ENCODE results near the gene PLEKHH1. TPM values are rescaled to one million over a fixed set of nuclear protein-coding genes. Genes with fewer than 3 reads are reported as not detected.

The PLEKHH1 gene
- total RNA-seq, 1 donor from 2014 or later: 10.1 TPM

GRCh38 chr14:67513631-67514108 is 19.4 kb upstream of the PLEKHH1 start:
- Mint-ChIP-seq H3K27me3 (ENCODE audit: insufficient read depth, low read depth) (peaks cover 37% of the 10 kb centered on the region), H3K36me3 (no peaks in the 10 kb centered on the region), H3K4me3 (peak overlapping the region; percentile 71), H3K9me3 (no peaks in the 10 kb centered on the region), H3K27ac (no peak overlapping the region), H3K4me1 (peaks cover 15% of the 10 kb centered on the region)
- no peak for TF ChIP-seq EZH2 (IDR thresholded peaks at IDR 0.05)
- TF ChIP-seq, protein P1, sequence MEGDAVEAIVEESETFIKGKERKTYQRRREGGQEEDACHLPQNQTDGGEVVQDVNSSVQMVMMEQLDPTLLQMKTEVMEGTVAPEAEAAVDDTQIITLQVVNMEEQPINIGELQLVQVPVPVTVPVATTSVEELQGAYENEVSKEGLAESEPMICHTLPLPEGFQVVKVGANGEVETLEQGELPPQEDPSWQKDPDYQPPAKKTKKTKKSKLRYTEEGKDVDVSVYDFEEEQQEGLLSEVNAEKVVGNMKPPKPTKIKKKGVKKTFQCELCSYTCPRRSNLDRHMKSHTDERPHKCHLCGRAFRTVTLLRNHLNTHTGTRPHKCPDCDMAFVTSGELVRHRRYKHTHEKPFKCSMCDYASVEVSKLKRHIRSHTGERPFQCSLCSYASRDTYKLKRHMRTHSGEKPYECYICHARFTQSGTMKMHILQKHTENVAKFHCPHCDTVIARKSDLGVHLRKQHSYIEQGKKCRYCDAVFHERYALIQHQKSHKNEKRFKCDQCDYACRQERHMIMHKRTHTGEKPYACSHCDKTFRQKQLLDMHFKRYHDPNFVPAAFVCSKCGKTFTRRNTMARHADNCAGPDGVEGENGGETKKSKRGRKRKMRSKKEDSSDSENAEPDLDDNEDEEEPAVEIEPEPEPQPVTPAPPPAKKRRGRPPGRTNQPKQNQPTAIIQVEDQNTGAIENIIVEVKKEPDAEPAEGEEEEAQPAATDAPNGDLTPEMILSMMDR (IDR thresholded peaks at IDR 0.05): no peak
- TF ChIP-seq EZH2phosphoT487 (IDR thresholded peaks at IDR 0.05): no peak
- Histone ChIP-seq H3K9me3 (ENCODE audit: low read depth) (no peaks in the 10 kb centered on the region), H4K20me1 (ENCODE audit: low read depth) (no peaks in the 10 kb centered on the region), H3K9ac (no peak overlapping the region), H3K4me2 (no peak overlapping the region), H3K4me1 (no peaks in the 10 kb centered on the region), H3K27me3 (peaks cover 78% of the 10 kb centered on the region), H3K27ac (no peak overlapping the region), H3K79me2 (ENCODE audit: low read depth) (no peaks in the 10 kb centered on the region), H3K36me3 (no peaks in the 10 kb centered on the region), H3K4me3 (no peak overlapping the region), H3F3A (ENCODE audit: low read depth) (peaks cover 22% of the 10 kb centered on the region), H2AFZ (replicated peaks) (no peak overlapping the region)
- no peak for DNase-seq (ENCODE audit: low spot score)

DNA sequence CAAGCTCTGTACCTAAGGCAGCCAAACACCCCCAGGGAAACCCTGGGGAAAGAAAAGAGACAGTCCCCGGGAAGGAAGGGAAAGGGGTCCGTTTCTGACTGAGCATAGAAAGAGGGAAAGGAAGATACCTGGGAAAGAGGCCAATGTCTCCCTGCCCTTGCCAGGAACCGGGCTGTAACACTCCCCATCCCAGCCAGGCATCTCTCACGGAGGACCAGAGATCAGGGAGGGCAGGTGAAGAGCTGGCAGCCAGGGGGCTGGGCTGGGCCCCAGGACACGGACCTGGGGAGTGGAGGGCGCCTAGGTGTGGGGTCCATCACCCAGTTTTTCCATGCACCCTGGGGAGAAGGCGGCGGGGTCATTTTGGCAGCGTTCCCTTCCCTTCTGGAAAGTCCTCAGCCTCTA is 18.9 kb upstream of the PLEKHH1 start:
- Histone ChIP-seq H3K36me3 (no peaks in the 10 kb centered on the region), H3K27ac (no peak overlapping the region), H3K79me2 (ENCODE audit: low read depth) (no peaks in the 10 kb centered on the region), H2AFZ (replicated peaks) (no peak overlapping the region), H4K20me1 (ENCODE audit: low read depth) (no peaks in the 10 kb centered on the region), H3K27me3 (peaks cover 84% of the 10 kb centered on the region), H3K4me2 (peak overlapping the region; percentile 79), H3K9ac (no peak overlapping the region), H3F3A (ENCODE audit: low read depth) (peaks cover 22% of the 10 kb centered on the region), H3K4me1 (no peaks in the 10 kb centered on the region), H3K4me3 (peak overlapping the region; percentile 63), H3K9me3 (ENCODE audit: low read depth) (no peaks in the 10 kb centered on the region)
- no peak for DNase-seq (ENCODE audit: low spot score)
- Mint-ChIP-seq H3K27me3 (ENCODE audit: insufficient read depth, low read depth) (peaks cover 37% of the 10 kb centered on the region), H3K9me3 (no peaks in the 10 kb centered on the region), H3K27ac (no peak overlapping the region), H3K4me1 (peaks cover 15% of the 10 kb centered on the region), H3K4me3 (peak overlapping the region; percentile 81), H3K36me3 (no peaks in the 10 kb centered on the region)
- TF ChIP-seq, protein P1 (IDR thresholded peaks at IDR 0.05): no peak
- TF ChIP-seq EZH2phosphoT487 (IDR thresholded peaks at IDR 0.05) (no peak), EZH2 (IDR thresholded peaks at IDR 0.05) (no peak)

GRCh38 chr14:67514650-67515385 is 18.3 kb upstream of the PLEKHH1 start:
- no peaks in the 10 kb centered on the region for H4K20me1 ChIP-seq (ENCODE audit: low read depth)
- H3K4me1 ChIP-seq: no peaks in the 10 kb centered on the region
- H2AFZ ChIP-seq (replicated peaks): peak overlapping the region; percentile 52
- no peaks in the 10 kb centered on the region for H3K36me3 ChIP-seq
- peak overlapping the region; percentile 79 for H3K4me2 ChIP-seq
- H3K9ac ChIP-seq: no peak overlapping the region
- H3K4me1 Mint-ChIP-seq: peaks cover 15% of the 10 kb centered on the region
- no peaks in the 10 kb centered on the region for H3K79me2 ChIP-seq (ENCODE audit: low read depth)
- peak; percentile 70 for DNase-seq (ENCODE audit: low spot score)
- no peak overlapping the region for H3K27ac Mint-ChIP-seq
- no peaks in the 10 kb centered on the region for H3K36me3 Mint-ChIP-seq
- no peak overlapping the region for H3K27ac ChIP-seq
- H3K4me3 ChIP-seq: peak overlapping the region; percentile 63
- H3K9me3 Mint-ChIP-seq: no peaks in the 10 kb centered on the region
- peaks cover 22% of the 10 kb centered on the region for H3F3A ChIP-seq (ENCODE audit: low read depth)
- peaks cover 90% of the 10 kb centered on the region for H3K27me3 ChIP-seq
- no peaks in the 10 kb centered on the region for H3K9me3 ChIP-seq (ENCODE audit: low read depth)
- TF ChIP-seq EZH2 (IDR thresholded peaks at IDR 0.05): peak; percentile 86
- TF ChIP-seq, protein P1 (IDR thresholded peaks at IDR 0.05): no peak
- TF ChIP-seq EZH2phosphoT487 (IDR thresholded peaks at IDR 0.05): peak; percentile 66
- peak overlapping the region; percentile 81 for H3K4me3 Mint-ChIP-seq
- peaks cover 39% of the 10 kb centered on the region for H3K27me3 Mint-ChIP-seq (ENCODE audit: insufficient read depth, low read depth)
